ENCODE data around the gene SDK1. TPM values are rescaled to one million over a fixed set of nuclear protein-coding genes. Genes with fewer than 3 reads are reported as not detected.

The SDK1 gene
- total RNA-seq, 1 donor from 2014 or later, result 5.4 TPM

DNA sequence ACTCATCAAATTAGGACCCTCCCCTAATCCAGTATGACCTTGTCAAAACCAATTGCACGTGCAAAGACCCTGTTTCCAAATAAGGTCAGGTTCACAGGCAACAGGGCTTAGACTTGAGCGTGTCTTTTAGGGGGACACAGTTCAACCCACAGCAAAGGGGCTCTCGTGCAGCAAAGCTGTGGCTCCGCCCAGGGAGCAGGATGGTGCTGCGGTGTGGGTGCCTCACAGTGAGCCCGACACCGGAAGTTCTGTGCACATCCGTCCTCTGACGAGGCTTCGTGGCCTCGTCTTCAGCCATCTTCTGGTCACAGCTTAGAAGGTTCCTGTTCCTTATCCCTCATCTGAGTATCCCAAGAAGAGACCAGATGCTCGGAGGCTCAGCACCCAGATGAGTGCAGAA is 871.8 kb downstream of the SDK1 start:
- DNase-seq (ENCODE audit: extremely low spot score, unreplicated experiment), result no peak
- H3K9me3 Mint-ChIP-seq (ENCODE audit: unreplicated experiment), result no peaks in the 10 kb centered on the region
- H3K4me3 Mint-ChIP-seq (ENCODE audit: unreplicated experiment), result no peak overlapping the region
- no peaks in the 10 kb centered on the region for H3K36me3 Mint-ChIP-seq (ENCODE audit: unreplicated experiment)
- TF ChIP-seq, protein P1, sequence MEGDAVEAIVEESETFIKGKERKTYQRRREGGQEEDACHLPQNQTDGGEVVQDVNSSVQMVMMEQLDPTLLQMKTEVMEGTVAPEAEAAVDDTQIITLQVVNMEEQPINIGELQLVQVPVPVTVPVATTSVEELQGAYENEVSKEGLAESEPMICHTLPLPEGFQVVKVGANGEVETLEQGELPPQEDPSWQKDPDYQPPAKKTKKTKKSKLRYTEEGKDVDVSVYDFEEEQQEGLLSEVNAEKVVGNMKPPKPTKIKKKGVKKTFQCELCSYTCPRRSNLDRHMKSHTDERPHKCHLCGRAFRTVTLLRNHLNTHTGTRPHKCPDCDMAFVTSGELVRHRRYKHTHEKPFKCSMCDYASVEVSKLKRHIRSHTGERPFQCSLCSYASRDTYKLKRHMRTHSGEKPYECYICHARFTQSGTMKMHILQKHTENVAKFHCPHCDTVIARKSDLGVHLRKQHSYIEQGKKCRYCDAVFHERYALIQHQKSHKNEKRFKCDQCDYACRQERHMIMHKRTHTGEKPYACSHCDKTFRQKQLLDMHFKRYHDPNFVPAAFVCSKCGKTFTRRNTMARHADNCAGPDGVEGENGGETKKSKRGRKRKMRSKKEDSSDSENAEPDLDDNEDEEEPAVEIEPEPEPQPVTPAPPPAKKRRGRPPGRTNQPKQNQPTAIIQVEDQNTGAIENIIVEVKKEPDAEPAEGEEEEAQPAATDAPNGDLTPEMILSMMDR (IDR thresholded peaks at IDR 0.05), result no peak
- no peaks in the 10 kb centered on the region for H3K27me3 Mint-ChIP-seq (ENCODE audit: unreplicated experiment)
- no peak overlapping the region for H3K27ac Mint-ChIP-seq (ENCODE audit: unreplicated experiment)
- no peaks in the 10 kb centered on the region for H3K4me1 Mint-ChIP-seq (ENCODE audit: unreplicated experiment)

DNA sequence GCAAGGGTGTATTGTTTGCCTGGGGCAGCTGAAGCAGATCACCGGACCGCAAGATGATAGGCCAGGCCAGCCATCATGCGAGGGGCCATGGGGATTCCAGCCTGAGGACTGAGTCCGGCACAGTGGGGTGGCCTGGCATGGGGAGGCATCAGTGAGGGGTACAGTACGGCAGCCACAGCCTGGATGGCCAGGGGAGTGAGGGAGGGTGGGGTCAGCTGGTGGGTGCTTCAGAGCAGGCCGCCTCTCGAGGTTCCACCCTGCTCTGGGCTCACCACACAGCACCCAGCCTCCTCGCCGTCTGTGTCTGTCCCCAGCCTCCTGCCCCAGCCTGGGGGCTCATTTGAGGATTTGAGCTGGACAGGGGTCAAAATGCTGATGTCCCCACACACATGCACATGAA is 872.6 kb downstream of the SDK1 start:
- H3K27ac Mint-ChIP-seq (ENCODE audit: unreplicated experiment), result no peak overlapping the region
- no peaks in the 10 kb centered on the region for H3K4me1 Mint-ChIP-seq (ENCODE audit: unreplicated experiment)
- DNase-seq (ENCODE audit: extremely low spot score, unreplicated experiment), result no peak
- H3K36me3 Mint-ChIP-seq (ENCODE audit: unreplicated experiment), result no peaks in the 10 kb centered on the region
- no peaks in the 10 kb centered on the region for H3K9me3 Mint-ChIP-seq (ENCODE audit: unreplicated experiment)
- no peak overlapping the region for H3K4me3 Mint-ChIP-seq (ENCODE audit: unreplicated experiment)
- TF ChIP-seq, protein P1 (IDR thresholded peaks at IDR 0.05), result no peak
- H3K27me3 Mint-ChIP-seq (ENCODE audit: unreplicated experiment), result no peaks in the 10 kb centered on the region

DNA sequence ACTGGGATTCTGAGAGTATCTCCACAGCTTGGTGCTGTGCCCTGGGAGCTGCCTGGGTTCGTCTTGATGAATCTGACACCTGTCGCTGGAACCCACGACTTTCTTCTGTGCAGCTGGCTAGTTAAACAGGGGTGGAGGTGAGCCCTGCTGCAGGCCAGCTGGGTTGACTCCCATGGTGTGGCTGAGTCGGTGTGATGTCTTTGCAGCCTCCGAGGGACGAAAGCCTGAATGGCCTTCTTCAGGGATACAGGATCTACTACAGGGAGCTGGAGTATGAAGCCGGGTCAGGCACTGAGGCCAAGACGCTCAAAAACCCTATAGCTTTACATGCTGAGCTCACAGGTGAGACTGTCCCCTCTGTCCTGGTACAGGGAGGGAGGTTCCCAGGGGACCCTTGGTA is 873.0 kb downstream of the SDK1 start:
- Mint-ChIP-seq H3K4me1 (ENCODE audit: unreplicated experiment) (no peaks in the 10 kb centered on the region), H3K9me3 (ENCODE audit: unreplicated experiment) (no peaks in the 10 kb centered on the region), H3K27me3 (ENCODE audit: unreplicated experiment) (no peaks in the 10 kb centered on the region), H3K27ac (ENCODE audit: unreplicated experiment) (no peak overlapping the region), H3K4me3 (ENCODE audit: unreplicated experiment) (no peak overlapping the region), H3K36me3 (ENCODE audit: unreplicated experiment) (no peaks in the 10 kb centered on the region)
- TF ChIP-seq, protein P1 (IDR thresholded peaks at IDR 0.05), result no peak
- DNase-seq (ENCODE audit: extremely low spot score, unreplicated experiment), result no peak

DNA sequence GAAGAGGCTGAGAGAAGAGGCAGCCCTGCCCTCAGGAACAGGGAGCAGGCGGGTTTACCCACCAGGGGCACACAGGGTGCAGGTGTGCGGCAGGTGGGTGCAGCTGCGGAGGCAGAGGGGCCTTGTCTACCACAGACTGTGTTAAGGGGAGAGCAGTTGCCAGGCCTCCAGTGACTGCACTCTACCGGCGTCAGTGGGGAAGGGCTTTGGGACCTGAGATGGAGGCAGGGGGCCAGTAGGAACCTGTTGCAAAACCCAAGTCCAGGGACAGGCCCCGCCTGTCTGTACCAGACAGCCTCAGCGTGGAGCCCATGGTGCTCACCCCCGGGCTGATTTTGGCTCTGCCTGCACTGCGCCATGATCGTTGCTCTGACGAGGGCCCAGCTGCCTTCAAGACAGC is 873.4 kb downstream of the SDK1 start:
- Mint-ChIP-seq H3K4me3 (ENCODE audit: unreplicated experiment) (no peak overlapping the region), H3K27me3 (ENCODE audit: unreplicated experiment) (no peaks in the 10 kb centered on the region), H3K4me1 (ENCODE audit: unreplicated experiment) (no peaks in the 10 kb centered on the region), H3K27ac (ENCODE audit: unreplicated experiment) (no peak overlapping the region), H3K9me3 (ENCODE audit: unreplicated experiment) (no peaks in the 10 kb centered on the region), H3K36me3 (ENCODE audit: unreplicated experiment) (no peaks in the 10 kb centered on the region)
- no peak for DNase-seq (ENCODE audit: extremely low spot score, unreplicated experiment)
- TF ChIP-seq, protein P1 (IDR thresholded peaks at IDR 0.05), result no peak

DNA sequence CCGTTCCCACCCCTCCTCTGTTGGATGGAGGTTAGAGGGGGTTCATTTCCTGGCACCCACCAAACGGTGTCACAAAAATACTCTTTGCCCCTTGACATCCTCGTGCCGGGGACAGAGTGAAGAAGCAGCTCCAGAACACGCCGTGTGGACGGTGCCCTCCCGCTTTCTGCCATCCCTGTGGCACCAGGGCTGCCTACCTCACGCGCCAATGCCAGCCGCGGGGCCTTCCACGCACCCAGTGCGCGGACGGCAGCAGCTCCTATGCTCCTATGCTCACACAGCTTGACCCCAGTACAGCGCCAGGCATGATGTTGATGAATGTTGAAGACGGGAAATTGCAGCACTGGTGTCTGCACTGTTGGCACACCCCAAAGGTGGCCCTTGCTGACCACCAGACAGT is 873.8 kb downstream of the SDK1 start:
- no peaks in the 10 kb centered on the region for H3K4me1 Mint-ChIP-seq (ENCODE audit: unreplicated experiment)
- H3K27me3 Mint-ChIP-seq (ENCODE audit: unreplicated experiment), result no peaks in the 10 kb centered on the region
- no peak overlapping the region for H3K4me3 Mint-ChIP-seq (ENCODE audit: unreplicated experiment)
- no peaks in the 10 kb centered on the region for H3K9me3 Mint-ChIP-seq (ENCODE audit: unreplicated experiment)
- H3K27ac Mint-ChIP-seq (ENCODE audit: unreplicated experiment), result no peak overlapping the region
- no peaks in the 10 kb centered on the region for H3K36me3 Mint-ChIP-seq (ENCODE audit: unreplicated experiment)
- TF ChIP-seq, protein P1 (IDR thresholded peaks at IDR 0.05), result no peak
- DNase-seq (ENCODE audit: extremely low spot score, unreplicated experiment), result no peak

Data from osteocyte (in vitro differentiated cells).